DMS153 (cell line): Measurements from ENCODE around the gene OPHN1.

ENCODE experiments used
- DNase-seq: peaks from one replicate; lab custom pipeline; 2025; lab: John Stamatoyannopoulos, UW

Gene OPHN1

GRCh38 chrX:68060506-68061205 is 372.6 kb downstream of the OPHN1 start:
- no peak for DNase-seq

GRCh38 chrX:68059469-68059868 is 373.8 kb downstream of the OPHN1 start:
- no peak for DNase-seq

- DNase-seq = no peak
Measured at GRCh38 chrX:68049466-68049865, 383.8 kb downstream of the OPHN1 start.

- DNase-seq = no peak
Measured at GRCh38 chrX:68048774-68049173, 384.5 kb downstream of the OPHN1 start.

- peak; percentile 9 for DNase-seq
Measured at GRCh38 chrX:68045008-68045577, 388.2 kb downstream of the OPHN1 start.

GRCh38 chrX:68043713-68044438 is 389.4 kb downstream of the OPHN1 start:
- no peak for DNase-seq

- no peak for DNase-seq
Measured at GRCh38 chrX:68041110-68041509, 392.2 kb downstream of the OPHN1 start.

- no peak for DNase-seq
Measured at GRCh38 chrX:68018248-68019203, 414.8 kb downstream of the OPHN1 start.

GRCh38 chrX:67998540-67998939 is 434.8 kb downstream of the OPHN1 start:
- no peak for DNase-seq
